GM15510 (cell line): ENCODE measurements around the gene DTD1.

ENCODE experiments used
- POLR2A ChIP-seq: IDR thresholded peaks from 3 replicates; pipeline ENCODE4 v1.6.1; 2011; ENCODE audit warnings: borderline replicate concordance; ENCODE audit not compliant: insufficient read length; ENCODE audit errors: extremely low read depth

The DTD1 gene

GRCh38 chr20:18702736-18703135 is 114.9 kb downstream of the DTD1 start:
- no peak for TF ChIP-seq POLR2A

- no peak for TF ChIP-seq POLR2A
These were observed 117.6 kb downstream of the DTD1 start for GRCh38 chr20:18705490-18705889.

GRCh38 chr20:18705910-18706309 is 118.1 kb downstream of the DTD1 start:
- no peak for TF ChIP-seq POLR2A

- no peak for TF ChIP-seq POLR2A
These were observed 124.3 kb downstream of the DTD1 start for GRCh38 chr20:18712131-18712530.

- TF ChIP-seq POLR2A, result no peak
These were observed 125.0 kb downstream of the DTD1 start for GRCh38 chr20:18712882-18713281.

- TF ChIP-seq POLR2A, result no peak
These were observed 127.7 kb downstream of the DTD1 start for GRCh38 chr20:18715564-18715963.

- no peak for TF ChIP-seq POLR2A
These were observed 129.2 kb downstream of the DTD1 start for GRCh38 chr20:18717062-18717461.

- no peak for TF ChIP-seq POLR2A
These were observed 130.3 kb downstream of the DTD1 start for GRCh38 chr20:18718129-18718528.

- no peak for TF ChIP-seq POLR2A
These were observed 131.6 kb downstream of the DTD1 start for GRCh38 chr20:18719426-18719825.

- TF ChIP-seq POLR2A, result no peak
These were observed 133.8 kb downstream of the DTD1 start for GRCh38 chr20:18721551-18722115.

- no peak for TF ChIP-seq POLR2A
These were observed 134.5 kb downstream of the DTD1 start for GRCh38 chr20:18722371-18722770.

- TF ChIP-seq POLR2A, result no peak
These were observed 136.2 kb downstream of the DTD1 start for GRCh38 chr20:18724077-18724476.

GRCh38 chr20:18724788-18725464 is 137.1 kb downstream of the DTD1 start:
- TF ChIP-seq POLR2A, result no peak

- TF ChIP-seq POLR2A, result no peak
These were observed 139.2 kb downstream of the DTD1 start for GRCh38 chr20:18727032-18727508.

- TF ChIP-seq POLR2A, result no peak
These were observed 140.5 kb downstream of the DTD1 start for GRCh38 chr20:18728165-18728869.

GRCh38 chr20:18728870-18729224 is 141.0 kb downstream of the DTD1 start:
- no peak for TF ChIP-seq POLR2A
